NCI-H446 (cell line): ENCODE results near the gene PLCD4.
A peak's percentile ranks its signal among the peaks of the same experiment; 100 is the strongest.

Experiments used
- DNase-seq, 2 experiments: peaks; one replicate each; lab custom pipeline; 2025; lab: John Stamatoyannopoulos, UW

PLCD4 gene

DNA sequence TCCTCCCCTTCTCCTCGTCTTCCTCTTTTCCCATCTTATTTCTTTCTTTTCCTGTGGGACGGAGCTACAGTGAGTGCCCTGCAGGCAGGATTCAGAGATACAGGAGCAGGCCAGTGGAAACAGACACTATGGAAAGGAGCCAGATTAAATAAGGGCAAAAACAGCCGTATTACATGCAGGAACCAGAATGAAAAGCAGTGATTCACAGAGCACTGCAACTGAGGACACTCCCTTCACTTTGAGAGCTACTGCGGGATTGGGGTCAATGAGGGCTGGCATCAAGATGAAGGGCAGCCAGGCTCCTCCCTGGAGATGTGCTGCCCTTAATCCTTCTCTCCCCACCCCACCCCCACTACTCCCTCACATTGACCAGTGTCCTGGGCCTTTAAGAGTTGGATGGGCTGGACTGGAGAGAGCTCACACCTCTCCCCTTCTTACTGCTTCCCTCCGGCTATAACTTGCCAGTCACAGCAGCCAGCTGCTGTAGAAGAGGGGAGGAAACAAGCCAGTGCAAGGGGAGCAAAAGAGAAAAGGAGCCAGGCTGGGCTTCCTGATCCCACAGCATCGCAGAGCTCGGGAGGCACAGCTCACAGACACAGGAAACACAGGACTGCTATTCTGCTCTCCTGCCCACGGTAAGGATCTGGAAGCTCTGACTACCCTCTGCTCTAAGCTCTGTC, at the start of gene PLCD4:
Gene PLCD4, plus strand, starts transcription at position 464 of the 680 bp plus-strand sequence. CDS start 7,841 bp downstream, outside the sequence.
- no peak for DNase-seq

DNA sequence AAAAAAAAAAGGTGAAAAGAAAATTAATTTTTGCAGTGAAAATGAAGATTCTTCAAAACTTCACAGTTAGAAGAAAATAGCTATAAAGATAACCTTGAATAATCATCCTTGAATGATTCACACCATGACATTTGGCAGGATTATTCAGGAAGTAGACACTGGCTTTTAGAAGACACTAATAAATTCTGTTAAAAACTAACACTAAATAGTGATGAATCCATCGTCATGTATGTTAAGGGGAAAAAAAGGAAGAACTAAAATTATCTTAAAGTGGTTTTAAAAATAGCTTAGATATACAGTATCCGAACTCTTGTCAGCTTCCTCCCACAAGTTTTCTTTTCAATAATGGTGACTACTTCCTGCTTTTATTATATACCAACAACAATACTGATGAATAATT, 49.8 kb upstream of the PLCD4 start:
- DNase-seq = no peak

DNA sequence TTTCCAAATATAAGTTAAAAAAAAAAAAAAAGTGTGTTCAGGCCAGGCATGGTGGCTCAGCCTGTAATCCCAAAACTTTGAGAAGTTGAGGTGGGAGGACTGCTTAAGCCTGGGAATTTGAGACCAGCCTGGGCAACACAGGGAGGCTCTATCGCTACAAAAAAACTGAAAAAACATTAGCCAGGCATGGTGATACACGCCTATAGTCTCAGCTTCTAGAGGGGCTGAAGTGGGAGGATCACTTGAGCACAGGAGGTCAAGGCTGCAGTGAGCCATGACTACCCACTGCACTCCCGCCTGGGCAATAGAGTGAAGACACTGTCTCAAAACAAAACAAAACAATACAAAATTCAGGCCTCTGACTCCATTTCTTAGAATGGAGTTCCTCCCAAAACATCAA, 48.7 kb upstream of the PLCD4 start:
- no peak for DNase-seq

DNA sequence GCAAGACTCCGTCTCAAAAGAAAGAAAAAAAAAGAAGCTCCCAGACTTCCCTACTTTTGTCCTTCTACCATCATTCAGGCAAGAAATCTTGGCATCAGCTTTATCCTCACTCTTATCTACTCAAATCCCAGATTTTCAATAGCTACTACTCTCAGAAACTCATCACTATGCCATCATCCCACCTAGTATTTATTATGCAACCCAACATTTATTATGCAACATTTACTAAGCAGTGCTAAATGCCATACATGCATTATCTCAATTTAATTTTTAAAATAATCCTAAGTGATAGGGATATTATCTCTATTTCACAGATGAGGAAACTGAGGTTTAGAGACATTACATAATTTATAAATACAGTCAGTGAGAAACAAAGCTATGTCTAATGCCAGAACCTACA, 43.6 kb upstream of the PLCD4 start:
- no peak for DNase-seq

DNA sequence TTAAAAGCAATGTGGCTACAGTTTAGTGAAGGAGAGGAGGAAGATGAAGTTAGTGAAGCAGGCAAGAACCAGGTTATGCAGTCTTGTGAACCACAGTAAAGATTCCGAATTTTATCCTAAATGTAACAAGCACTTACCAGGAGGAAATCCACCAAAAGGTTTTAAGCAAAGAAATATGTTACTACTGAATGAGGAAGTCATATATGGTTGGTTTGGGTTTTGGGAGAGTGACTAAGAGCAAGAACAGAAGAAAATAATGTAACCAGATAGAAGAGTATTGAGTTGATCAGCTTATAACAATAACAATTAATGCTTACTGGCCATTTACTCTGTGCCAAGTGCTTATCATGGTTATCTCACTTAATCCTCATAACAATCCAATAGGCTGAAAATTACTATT, 41.4 kb upstream of the PLCD4 start:
- DNase-seq = no peak

DNA sequence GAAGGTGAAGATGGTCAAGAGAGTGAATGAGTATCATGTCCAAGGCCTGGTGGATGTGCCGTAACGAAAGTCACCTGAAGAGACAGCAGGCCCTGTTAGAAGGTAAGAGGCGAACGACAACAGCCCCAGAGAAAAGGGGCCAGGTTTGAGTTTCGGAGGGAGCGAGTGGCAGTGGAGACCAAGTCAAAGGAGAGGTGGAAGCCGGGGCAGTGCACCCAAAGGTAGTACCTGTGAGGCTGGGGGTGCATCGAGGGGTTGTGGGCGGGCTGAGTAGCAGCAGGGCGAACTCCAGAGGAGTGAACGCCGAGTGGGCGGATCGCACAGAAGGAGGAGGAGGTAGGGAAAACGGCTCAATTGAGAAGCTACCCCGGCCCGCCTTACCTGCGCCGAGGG, 39.9 kb upstream of the PLCD4 start:
- no peak for DNase-seq

DNA sequence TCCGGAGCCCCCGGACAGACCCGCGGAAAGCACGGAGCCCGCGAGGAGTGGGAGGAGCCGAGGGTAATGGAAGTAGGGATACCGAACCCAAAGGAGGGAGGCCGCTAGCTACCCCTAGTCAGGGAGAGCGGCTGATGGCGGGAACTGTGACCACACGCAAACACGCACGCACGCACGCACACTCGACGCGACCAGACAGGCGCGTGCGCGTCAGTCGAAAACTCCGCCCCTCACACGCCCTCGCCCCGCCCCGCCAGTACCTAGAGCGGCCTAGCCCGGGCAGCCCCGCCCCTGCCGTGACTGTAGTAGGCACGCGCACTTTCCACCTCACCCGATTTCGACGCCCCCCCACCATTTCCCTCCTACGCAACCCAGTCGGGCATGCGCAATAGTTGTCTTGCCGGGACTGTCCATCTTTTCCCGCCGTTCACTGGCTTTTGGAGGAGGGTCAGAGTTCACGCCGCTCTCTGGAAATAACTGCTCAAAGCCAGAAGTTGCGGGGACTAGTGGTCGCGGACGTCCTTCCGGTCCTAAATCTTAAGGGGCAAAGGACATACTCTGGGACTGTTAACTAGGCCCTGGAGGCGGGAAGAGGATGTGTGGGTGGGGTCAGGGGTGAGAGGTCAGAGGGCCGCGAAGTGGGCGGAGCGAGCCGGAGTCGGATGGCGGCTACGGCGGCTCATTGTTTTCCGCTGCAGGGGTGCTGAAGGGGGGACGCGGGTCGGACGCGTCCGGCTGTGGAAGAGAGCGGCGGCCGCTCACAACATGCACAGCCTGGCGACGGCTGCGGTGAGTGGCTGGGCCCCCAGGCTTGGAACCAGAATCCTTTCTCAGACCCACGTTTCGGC, 39.3 kb upstream of the PLCD4 start, which contains the start of the genes CNOT9 and USP37:
Gene CNOT9, plus strand, starts transcription at position 650 of the 848 bp plus-strand sequence. Its CDS starts 116 bp downstream, at position 766.
Gene USP37, minus strand, starts transcription at position 162 of the 848 bp plus-strand sequence. CDS start 9,698 bp downstream, outside the sequence.
- peak; percentile 94 to 98 for DNase-seq

DNA sequence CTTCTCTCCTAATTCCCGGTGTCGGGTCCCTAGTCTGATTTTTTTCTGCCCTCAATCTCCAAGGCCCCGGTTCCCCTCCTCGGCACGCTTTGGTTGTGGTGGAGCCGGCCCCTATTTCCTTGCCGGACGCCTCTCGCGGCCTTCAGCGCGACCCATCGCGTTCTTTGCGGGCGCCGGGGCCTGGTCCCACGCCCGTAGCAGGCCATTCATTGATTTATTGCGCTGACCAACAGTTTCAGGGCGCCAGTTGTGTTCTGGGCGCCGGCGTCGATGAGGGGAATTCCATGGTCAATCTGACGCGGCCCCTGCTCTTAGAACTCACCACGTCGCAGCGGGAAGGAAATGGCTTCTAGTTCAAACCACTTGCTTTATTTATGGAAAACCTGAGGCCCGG, 38.7 kb upstream of the PLCD4 start:
- DNase-seq = no peak

DNA sequence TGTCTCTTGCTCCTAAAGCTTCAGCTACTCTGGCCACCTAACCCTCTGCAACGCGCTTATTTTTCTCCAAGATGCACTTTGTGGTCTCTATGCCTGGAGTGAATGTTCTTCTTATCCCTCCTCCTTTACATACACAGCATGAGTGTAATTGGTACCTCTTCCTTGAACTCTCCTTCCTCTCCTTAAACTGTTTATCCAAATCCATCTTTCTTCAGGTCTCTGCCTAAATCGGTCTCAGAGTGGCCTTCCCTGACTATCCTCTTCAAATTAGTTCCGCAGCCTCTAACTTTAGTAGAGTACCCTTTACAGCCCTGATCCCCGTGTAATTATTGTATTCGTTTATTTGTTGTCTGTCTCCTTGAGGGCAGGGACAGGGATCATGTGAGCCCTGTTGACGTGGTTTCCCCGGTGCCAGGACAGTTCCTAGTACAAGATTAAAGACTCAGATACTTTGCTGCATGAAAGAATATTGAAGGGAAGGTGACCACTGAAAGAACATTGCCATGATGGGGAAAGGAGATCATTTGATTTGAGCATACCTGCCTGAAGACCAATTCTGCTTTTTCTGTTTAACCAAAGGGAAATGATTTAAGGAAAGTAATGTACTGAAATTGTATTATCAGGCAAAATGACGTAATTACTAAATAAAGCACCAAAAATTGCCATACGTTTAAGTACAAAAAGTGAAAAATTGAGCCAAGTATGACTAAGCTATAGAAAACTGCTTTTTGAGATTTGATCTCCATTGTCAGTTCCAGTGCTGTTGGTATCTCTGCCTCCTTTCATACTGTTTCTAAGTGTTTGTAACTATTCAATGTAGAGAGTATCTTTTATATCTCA, 37.8 kb upstream of the PLCD4 start:
- peak in 1 of 2 experiments; percentile 14 for DNase-seq

DNA sequence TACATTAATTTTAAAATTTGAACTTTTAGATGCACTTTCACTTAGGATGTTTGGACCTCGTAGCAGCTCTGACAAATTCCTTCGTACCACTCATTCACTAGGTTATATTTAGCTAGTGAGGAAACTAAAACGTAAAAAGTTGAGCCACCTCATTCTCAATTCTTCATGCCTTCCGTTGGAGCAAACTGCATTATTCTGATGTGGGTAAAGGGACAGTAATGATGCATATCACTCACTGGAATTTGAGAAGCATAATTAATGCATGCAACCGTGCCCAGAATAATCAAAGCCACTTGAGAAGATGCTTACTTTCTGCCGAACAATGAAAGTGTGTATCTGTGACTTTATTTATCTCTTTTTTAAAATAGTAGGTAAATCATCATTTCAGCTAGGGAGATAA, 36.8 kb upstream of the PLCD4 start:
- DNase-seq = no peak

DNA sequence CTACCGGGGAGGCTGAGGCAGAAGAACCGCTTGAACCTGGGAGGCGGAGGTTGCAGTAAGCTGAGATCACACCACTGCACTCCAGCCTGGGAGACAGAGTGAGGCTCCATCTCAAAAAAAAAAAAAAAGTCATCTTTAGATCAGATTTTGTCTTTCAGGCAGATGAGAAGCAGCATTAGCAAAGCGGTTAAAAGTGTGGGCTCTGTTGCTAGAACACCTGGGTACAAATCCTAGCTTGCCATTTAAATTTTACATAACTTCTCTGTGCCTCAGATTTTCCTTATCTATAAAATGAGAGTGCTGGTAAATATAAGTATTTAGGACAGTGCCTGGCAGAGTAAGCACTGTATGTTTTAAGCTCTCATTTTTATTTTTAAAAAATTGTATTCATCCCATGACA, 30.8 kb upstream of the PLCD4 start:
- DNase-seq = no peak

DNA sequence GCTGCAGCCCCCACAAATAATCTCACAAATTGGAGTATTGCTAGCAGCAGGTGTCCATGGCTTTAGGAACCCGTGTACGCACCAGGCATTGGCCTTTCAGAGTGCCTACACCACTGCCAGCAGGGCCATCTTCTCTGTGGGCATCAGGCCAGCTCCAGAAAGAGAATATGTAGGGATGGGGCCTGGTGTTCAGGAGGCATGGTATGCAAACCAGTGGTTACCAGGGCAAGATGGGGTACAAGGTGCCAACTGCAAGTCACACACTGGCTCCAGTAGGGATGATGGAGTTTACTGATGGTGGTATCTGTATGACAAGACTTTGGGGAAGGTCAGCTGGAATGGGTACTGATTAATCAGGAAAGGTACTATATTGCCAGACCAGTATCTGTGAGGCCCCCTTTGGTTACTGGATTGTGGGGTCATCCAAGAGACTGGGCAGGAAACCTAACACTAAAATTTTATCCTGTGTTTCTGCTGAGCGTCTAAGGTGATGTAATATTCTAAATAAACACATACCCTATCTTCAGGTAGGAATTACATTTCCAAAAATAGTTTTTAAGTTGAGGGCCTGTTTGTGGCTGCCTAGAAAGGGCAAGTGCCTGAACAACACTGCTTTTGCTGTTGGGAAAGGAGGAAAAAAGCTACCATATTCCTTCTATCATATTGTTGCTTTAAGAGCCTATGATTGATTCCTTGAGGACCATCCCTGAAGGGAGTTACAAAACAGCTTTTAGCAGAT, 30.0 kb upstream of the PLCD4 start:
- no peak for DNase-seq

DNA sequence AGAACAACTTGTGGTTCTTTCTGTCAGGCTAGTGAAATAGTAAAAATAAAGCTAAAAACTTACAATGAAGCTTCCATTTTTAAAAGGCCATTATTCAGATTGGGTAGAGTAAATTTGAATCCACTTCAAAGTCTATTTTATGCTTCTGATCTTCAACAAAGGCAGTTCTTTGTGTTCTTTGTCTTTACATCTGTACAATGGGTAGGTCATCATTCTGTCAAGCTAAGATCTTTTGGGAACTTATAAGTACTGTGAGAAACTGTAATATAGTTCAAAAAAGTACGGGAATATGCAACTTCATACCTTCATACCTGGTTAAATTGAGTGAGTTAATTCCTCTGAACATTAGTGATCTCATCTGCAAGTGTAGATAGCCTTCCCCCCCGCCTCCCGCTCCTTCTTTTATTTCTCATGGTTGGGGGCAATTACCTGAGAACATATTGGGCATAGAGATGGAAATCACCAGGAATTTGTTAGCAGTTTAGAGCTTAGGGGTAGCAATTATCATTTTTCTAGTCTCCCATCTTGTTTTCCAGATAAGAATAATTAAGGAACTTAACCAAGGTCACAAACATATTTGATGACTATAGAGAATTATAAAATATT, 29.3 kb upstream of the PLCD4 start:
- no peak for DNase-seq

DNA sequence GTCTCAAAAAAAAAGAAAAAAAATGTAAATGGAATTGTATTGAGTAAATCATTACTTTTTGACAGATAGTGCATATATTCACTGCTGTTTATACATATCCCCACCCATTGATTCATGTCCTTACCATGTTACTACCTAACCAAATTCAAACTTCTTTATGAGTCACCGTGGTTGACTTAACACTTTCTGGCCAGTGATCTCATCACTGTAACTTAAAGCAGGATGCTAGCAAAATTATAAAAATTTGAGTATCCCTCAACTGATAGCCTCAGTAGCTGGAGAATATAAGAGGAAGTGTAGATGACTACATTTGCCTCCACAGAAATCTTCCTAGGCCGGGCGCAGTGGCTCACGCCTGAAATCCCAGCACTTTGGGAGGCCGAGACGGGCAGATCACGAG, 25.6 kb upstream of the PLCD4 start:
- no peak for DNase-seq

DNA sequence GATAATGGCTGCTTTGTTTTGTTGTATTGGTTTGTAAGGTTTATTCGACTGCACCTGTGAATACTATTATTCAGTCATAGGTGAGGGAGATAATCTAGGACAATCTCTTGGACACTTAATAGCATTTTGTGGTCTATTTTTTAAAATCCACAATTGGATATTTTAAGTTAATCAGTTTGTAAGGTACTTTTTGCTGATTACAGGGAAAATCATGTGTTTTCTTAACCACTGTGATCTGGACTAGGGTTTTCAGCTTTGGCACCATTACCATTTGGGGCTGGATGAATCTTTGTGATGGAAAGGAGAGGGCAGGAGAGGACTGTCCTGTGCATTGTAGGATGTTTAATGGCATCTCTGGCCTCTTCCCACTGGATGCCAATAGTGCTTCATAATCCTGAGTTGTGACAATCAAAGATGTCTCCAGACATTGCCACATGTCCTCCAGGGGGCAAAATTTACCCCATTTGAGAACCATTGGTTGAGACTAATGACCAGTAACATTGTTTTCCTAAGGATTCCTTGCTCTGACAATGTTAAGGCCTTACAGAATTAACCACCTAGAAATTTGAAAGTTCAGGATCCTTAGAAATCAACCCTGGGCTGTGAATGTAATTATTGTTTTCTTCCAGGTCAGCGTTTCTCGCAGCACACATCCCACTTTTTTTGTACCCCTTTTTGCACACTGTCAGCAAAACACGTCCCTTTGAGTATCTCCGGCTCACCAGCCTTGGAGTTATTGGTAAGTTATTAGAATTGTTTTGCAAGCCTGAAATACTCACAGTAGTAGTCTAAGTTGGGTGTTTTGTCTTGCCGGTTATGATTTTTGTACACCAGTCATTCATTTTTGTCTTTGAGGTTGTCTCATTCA, 23.5 kb upstream of the PLCD4 start:
- no peak for DNase-seq

DNA sequence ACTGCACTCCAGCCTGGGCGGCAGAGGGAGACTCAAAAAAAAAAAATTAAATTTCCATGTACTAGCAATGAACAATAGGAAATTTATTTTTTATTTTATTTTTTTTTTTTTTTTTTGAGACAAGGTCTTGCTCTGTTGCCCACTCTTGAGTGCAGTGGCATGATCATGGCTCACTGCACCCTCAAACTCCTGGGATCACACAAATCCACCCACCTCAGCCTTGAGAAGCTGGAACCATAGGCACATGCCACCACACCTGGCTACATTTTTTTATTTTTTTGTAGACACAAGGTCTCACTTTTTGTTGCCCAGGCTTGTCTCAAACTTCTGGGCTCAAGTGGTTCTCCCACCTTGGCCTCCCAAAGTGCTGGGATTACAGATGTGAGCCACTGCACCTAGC, 22.2 kb upstream of the PLCD4 start:
- DNase-seq = no peak

DNA sequence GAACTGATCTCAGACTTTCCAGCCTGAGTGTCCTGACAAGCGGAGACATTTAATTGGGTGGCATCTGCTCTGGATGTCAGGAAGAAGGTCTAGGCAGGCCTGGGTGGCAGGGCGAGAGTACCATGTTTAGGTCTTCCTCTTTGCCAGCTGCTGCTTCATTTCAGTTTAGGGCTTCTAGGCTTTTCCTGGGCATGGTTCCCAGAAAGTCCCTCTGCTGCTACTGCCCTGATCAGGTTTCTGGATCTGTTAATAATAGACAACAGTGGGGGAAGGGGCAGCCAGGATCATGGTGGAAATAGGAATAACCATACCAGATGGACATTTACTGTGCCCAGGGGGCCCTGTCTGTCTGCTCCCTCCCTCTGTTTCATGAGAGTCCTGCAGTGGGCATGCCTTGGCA, 2.3 kb upstream of the PLCD4 start:
- peak; percentile 90 to 97 for DNase-seq

DNA sequence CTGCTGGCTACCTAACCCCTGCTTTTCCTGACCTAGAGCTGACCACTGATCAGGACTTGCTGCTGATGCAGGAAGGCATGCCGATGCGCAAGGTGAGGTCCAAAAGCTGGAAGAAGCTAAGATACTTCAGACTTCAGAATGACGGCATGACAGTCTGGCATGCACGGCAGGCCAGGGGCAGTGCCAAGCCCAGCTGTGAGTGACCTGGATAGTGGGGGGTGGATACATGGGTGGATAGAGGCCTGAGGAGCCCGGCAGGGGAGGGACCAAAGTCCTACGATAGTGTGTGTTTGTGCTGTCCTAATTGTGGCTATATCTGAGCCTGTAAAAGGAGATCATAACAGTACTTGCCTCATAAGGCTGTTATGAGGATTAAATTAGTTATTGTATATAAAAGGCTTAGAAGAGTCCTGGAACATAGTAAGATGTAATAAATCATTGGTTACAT, 8.2 kb downstream of the PLCD4 start:
- DNase-seq = no peak

DNA sequence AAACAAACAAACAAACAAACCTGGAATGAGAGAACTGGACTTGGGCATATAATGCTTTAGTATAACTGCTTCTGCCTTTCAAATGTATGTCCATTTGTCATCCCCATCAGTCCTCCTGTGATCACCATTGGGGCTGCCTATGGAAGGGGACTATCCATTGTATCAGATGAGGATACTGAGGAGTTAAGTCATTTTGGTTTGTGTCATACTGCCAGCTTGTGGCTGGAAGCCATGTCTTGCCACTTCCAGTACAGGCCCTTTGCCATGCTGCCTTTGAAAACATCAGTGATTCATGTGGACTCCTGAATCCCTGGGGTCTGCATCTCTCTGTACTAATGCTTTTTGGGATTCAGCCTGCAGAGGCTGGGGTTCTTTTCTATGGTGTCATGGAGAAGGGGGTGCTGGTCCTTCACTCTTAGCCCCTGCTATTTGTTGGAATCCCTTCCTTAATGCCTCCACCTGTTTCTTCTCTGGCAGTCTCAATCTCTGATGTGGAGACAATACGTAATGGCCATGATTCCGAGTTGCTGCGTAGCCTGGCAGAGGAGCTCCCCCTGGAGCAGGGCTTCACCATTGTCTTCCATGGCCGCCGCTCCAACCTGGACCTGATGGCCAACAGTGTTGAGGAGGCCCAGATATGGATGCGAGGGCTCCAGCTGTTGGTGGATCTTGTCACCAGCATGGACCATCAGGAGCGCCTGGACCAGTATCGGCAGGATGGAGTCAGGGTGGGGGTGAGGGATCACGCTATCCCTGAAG, 10.6 kb downstream of the PLCD4 start:
- peak in 1 of 2 experiments; percentile 35 for DNase-seq
